Epithelial cell of esophagus (primary cell): ENCODE data around the gene IL1RL1.

Source experiments
- DNase-seq: peaks from one replicate; pipeline ENCODE4 v3.0.0; 2010; ENCODE audit warnings: low read depth
- H3K4me3 ChIP-seq: 2 replicates; pipeline ENCODE4 v1.5.1; 2011; ENCODE audit warnings: mild to moderate bottlenecking, low read length, control low read depth
- TF ChIP-seq, protein P1 (sequence below): IDR thresholded peaks from 2 replicates; pipeline ENCODE4 v1.5.1; 2011; ENCODE audit warnings: low read depth, mild to moderate bottlenecking, low read length, control low read depth, inconsistent platforms; ENCODE audit not compliant: insufficient read depth; ENCODE audit errors: missing control alignments

The IL1RL1 gene

DNA sequence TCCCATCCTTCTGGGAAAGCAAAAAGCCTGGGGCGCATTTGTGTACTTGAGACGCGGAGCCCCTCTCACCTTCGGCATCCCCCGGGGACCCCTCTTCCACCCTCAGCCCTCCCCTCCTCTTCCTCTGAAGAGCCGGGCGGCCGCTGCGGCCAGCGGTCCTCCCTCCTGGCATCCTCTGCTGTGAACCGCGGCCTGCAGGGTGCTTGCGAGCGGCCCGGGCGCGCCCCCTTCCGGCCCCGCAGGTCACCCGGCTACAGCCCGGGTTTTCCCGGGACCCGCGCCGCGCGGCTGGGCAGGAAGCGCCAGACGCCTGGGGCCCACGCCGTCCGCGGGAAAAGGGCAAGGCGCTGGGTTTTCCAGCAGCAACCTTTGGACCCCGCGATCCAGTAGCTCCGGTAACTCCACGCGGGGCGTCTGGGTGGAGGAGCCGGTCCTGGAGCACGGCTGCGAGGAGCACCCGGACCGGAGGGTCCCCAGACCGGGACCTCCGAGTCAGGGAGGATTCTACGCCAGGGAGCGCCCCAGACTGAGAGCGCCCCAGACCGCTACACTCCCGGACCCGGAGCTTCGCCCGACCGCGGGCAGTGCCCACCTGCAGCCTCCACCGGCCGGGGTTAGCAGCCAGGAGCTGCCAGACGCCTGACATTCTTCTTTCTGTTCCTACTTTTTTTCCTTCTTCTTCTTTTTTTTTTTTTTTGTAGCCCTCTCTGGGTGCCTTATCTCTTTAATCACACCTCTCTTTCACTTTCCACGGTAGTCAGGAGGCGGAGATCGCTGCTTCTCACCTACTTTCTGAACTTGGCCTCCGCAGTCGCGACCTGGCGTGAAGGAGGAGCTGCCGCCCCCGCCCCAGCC lies 44.4 kb downstream of the IL1RL1 start, which contains the start of gene IL18R1:
IL18R1 (plus strand) TSS at position 271 of the 855 bp plus-strand sequence. CDS start 6,865 bp downstream, outside the sequence.
- H3K4me3 ChIP-seq = peak within 1 kb of the TSS; percentile 64
- TF ChIP-seq, protein P1, sequence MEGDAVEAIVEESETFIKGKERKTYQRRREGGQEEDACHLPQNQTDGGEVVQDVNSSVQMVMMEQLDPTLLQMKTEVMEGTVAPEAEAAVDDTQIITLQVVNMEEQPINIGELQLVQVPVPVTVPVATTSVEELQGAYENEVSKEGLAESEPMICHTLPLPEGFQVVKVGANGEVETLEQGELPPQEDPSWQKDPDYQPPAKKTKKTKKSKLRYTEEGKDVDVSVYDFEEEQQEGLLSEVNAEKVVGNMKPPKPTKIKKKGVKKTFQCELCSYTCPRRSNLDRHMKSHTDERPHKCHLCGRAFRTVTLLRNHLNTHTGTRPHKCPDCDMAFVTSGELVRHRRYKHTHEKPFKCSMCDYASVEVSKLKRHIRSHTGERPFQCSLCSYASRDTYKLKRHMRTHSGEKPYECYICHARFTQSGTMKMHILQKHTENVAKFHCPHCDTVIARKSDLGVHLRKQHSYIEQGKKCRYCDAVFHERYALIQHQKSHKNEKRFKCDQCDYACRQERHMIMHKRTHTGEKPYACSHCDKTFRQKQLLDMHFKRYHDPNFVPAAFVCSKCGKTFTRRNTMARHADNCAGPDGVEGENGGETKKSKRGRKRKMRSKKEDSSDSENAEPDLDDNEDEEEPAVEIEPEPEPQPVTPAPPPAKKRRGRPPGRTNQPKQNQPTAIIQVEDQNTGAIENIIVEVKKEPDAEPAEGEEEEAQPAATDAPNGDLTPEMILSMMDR = peak; percentile 39
- DNase-seq = peak; percentile 76

DNA sequence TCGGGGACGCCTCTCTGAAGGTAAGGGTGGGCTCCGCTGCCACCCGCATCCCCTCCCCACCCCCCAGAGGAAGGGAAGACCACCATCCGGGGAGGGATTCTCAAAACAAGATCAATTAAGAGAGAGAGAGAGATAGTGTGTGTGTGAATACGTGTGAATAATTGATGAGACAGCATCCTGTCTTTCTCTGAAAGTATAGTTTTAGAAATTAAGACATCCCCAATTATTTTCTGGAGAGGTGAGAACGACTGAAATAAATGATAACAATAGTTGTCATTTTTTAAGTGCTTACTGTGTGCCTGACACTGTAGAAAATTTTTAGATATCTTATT lies 45.0 kb downstream of the IL1RL1 start:
- TF ChIP-seq, protein P1 = no peak
- H3K4me3 ChIP-seq = peak overlapping the region; percentile 64
- no peak for DNase-seq

DNA sequence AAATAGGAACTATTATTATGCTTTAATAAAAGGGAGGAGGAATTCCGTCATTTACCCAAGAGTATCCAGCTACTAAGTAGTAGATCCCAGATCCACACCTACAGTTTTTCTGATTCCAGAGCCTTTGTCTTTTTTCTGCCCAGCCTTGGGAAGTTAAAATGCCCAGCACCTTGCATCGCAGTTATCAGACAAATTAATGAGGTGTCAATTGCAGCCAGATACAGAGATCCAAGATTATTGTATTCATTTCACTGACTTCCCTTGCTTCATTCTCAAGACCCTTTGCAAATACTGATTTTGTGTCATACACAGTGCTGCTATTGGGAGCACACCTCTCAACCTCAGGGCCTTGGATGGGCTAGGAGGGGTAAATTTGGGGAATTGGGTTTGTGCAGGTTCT lies 45.4 kb downstream of the IL1RL1 start:
- TF ChIP-seq, protein P1 = no peak
- no peak for DNase-seq
- H3K4me3 ChIP-seq = no peak overlapping the region

DNA sequence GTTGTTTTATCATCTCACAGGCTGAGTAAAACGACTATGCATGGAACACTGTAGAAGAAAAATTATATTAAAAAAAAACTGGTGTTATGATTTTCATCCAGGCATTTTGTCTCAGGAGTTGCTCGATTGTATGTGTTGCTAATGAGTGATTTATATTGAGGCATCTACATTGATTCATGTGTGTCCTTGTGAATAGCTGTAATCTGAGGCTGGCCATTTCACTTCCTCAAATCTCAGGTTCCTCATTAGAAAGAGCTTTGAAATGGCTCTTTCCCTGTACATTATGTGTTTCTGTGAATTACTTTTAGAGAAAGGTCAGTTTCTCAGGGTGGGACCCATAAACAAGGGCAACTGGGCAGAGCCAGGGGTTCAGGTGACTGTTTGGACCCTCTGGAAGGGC lies 46.6 kb downstream of the IL1RL1 start:
- no peak for DNase-seq
- TF ChIP-seq, protein P1 = no peak

DNA sequence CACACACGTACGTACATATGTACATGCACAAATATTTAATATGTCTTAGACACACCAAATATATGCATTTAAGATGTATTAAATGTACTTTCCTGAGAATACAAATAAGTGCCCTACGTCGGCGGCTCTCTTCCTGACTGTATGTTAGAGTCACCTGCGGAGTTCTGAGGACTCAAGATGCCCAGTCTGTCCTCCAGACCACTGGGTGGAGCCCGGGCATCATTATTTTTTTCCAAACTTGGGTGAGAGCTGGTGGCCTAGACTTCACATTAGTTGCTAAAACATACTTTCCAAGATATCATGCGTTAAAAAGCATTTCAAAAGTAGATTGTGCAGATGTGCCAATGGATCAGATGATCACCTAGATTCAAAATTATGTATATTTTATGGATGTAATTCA lies 47.1 kb downstream of the IL1RL1 start:
- TF ChIP-seq, protein P1 = no peak
- no peak overlapping the region for H3K4me3 ChIP-seq
- DNase-seq = no peak

More for the DNA sequence above, 46.6 kb downstream of the IL1RL1 start:
- no peak overlapping the region for H3K4me3 ChIP-seq

DNA sequence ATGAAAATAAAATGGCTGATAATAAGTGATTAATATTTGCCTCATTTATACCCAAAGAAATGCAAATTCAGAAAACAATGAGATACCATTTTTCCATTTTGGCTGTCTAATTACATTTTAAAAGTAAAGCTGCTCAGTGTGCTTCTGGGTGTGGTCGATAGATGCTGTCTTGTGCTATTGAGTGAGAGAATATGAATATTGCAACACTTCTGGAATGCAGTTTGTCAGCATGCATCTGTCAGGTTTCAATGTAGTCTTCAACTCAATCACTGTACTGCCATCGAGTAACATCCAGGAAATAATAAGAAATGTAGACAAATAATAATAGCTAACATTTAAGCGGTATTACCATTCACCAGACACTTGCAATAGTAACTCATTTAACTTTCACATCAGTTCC lies 48.2 kb downstream of the IL1RL1 start:
- H3K4me3 ChIP-seq = no peak overlapping the region
- peak; percentile 85 for DNase-seq
- TF ChIP-seq, protein P1 = peak; percentile 19
